Measurements from ENCODE around the gene MYO1B.

The MYO1B gene

GRCh38 chr2:191241418-191241817, 3.8 kb upstream of the MYO1B start:
- no peak for TF ChIP-seq CTCF (conservative IDR thresholded peaks at IDR 0.05; ENCODE audit: low read depth, low read length)
- H3K27me3 ChIP-seq (ENCODE audit: insufficient read depth, low read depth): no peaks in the 10 kb centered on the region
- no peak overlapping the region for H2AFZ ChIP-seq (ENCODE audit: low read depth)
- H3K36me3 ChIP-seq (ENCODE audit: insufficient read depth): no peaks in the 10 kb centered on the region
- no peaks in the 10 kb centered on the region for H4K20me1 ChIP-seq (ENCODE audit: insufficient read depth)
- H3K79me2 ChIP-seq (ENCODE audit: insufficient read depth, low read depth): no peaks in the 10 kb centered on the region
- no peak overlapping the region for H3K4me3 ChIP-seq (IDR thresholded peaks at IDR 0.05; ENCODE audit: insufficient read depth, low read depth, low read length)
- no peak overlapping the region for H3K27ac ChIP-seq
- no peaks in the 10 kb centered on the region for H3K4me1 ChIP-seq (ENCODE audit: low read depth, poor library complexity, severe bottlenecking)
- H3K9ac ChIP-seq: no peak overlapping the region
- no peak overlapping the region for H3K4me2 ChIP-seq

GRCh38 chr2:191243154-191243553, 2.0 kb upstream of the MYO1B start:
- Histone ChIP-seq H2AFZ (ENCODE audit: low read depth) (no peak overlapping the region), H3K27ac (no peak overlapping the region), H3K36me3 (ENCODE audit: insufficient read depth) (no peaks in the 10 kb centered on the region), H3K79me2 (ENCODE audit: insufficient read depth, low read depth) (no peaks in the 10 kb centered on the region), H3K4me2 (no peak overlapping the region), H3K4me1 (ENCODE audit: low read depth, poor library complexity, severe bottlenecking) (no peaks in the 10 kb centered on the region), H3K4me3 (IDR thresholded peaks at IDR 0.05; ENCODE audit: insufficient read depth, low read depth, low read length) (no peak overlapping the region), H3K27me3 (ENCODE audit: insufficient read depth, low read depth) (no peaks in the 10 kb centered on the region), H4K20me1 (ENCODE audit: insufficient read depth) (no peaks in the 10 kb centered on the region), H3K9ac (no peak overlapping the region)
- TF ChIP-seq CTCF (conservative IDR thresholded peaks at IDR 0.05; ENCODE audit: low read depth, low read length): no peak

- no peak overlapping the region for H3K4me3 ChIP-seq (IDR thresholded peaks at IDR 0.05; ENCODE audit: insufficient read depth, low read depth, low read length)
- no peak overlapping the region for H2AFZ ChIP-seq (ENCODE audit: low read depth)
- H3K79me2 ChIP-seq (ENCODE audit: insufficient read depth, low read depth): no peaks in the 10 kb centered on the region
- H3K9ac ChIP-seq: no peak overlapping the region
- no peak for TF ChIP-seq CTCF (conservative IDR thresholded peaks at IDR 0.05; ENCODE audit: low read depth, low read length)
- H3K4me1 ChIP-seq (ENCODE audit: low read depth, poor library complexity, severe bottlenecking): no peaks in the 10 kb centered on the region
- H3K4me2 ChIP-seq: no peak overlapping the region
- H3K27me3 ChIP-seq (ENCODE audit: insufficient read depth, low read depth): no peaks in the 10 kb centered on the region
- no peaks in the 10 kb centered on the region for H3K36me3 ChIP-seq (ENCODE audit: insufficient read depth)
- no peaks in the 10 kb centered on the region for H4K20me1 ChIP-seq (ENCODE audit: insufficient read depth)
- H3K27ac ChIP-seq: no peak overlapping the region
These were observed 854 bp upstream of the MYO1B start for GRCh38 chr2:191244350-191244749.

GRCh38 chr2:191245869-191246531, 796 bp downstream of the MYO1B start:
- no peak for TF ChIP-seq CTCF (conservative IDR thresholded peaks at IDR 0.05; ENCODE audit: low read depth, low read length)
- no peak overlapping the region for H3K27ac ChIP-seq
- H3K9ac ChIP-seq: peak overlapping the region; percentile 43; the same call in 1 of the 2 replicates
- peak overlapping the region; percentile 80 for H2AFZ ChIP-seq (ENCODE audit: low read depth)
- H3K4me3 ChIP-seq (IDR thresholded peaks at IDR 0.05; ENCODE audit: insufficient read depth, low read depth, low read length): peak overlapping the region; percentile 81
- no peaks in the 10 kb centered on the region for H3K27me3 ChIP-seq (ENCODE audit: insufficient read depth, low read depth)
- H3K4me2 ChIP-seq: peak overlapping the region; percentile 58
- H3K4me1 ChIP-seq (ENCODE audit: low read depth, poor library complexity, severe bottlenecking): no peaks in the 10 kb centered on the region
- H3K36me3 ChIP-seq (ENCODE audit: insufficient read depth): no peaks in the 10 kb centered on the region
- H4K20me1 ChIP-seq (ENCODE audit: insufficient read depth): no peaks in the 10 kb centered on the region
- H3K79me2 ChIP-seq (ENCODE audit: insufficient read depth, low read depth): no peaks in the 10 kb centered on the region

All from KMS-11 (cell line).